Caco-2 (cell line): ENCODE results near the gene MFRP. TPM values are rescaled to one million over a fixed set of nuclear protein-coding genes. Genes with fewer than 3 reads are reported as not detected.

ENCODE experiments used
- BruUV-seq: library from RNA; stranded (reverse); fragments of 400-500 nt; replicated peaks from 2 replicates; lab custom pipeline; 2021; lab: Mats Ljungman, UMichigan
- CTCF ChIA-PET: fragments of 300-600 bp; sonication (Branson Sonifier 250); formaldehyde crosslinking; loops from one replicate; lab custom pipeline; 2022; ENCODE audit warnings: antibody characterized with exemption; lab: Charles Lee
- POLR2A ChIA-PET: fragments of 300-600 bp; sonication (Branson Sonifier 250); formaldehyde crosslinking; loops from one replicate; lab custom pipeline; 2022; ENCODE audit warnings: antibody characterized with exemption; lab: Charles Lee
- DNase-seq, 2 experiments: peaks; one replicate each; pipeline versions ENCODE4 v3.0.0 to v3.0.0-alpha.2; 2020 to 2022
- H3K27me3 ChIP-seq: replicated peaks from 2 replicates; pipeline ENCODE4 v1.6.0; 2011; ENCODE audit warnings: low read length; ENCODE audit not compliant: control insufficient read depth, insufficient read depth
- H3K36me3 ChIP-seq: 2 replicates; pipeline ENCODE4 v1.5.1; 2011; ENCODE audit warnings: low read length; ENCODE audit not compliant: control insufficient read depth, insufficient read depth
- H3K4me1 ChIP-seq: fragments of 250-450 bp; sonication (Bioruptor Pico); 2 replicates; pipeline ENCODE4 v1.5.1; 2020; ENCODE audit warnings: mild to moderate bottlenecking
- H3K4me3 ChIP-seq: 2 replicates; pipeline ENCODE4 v1.5.1; 2011; ENCODE audit warnings: low read depth, mild to moderate bottlenecking, control low read depth, low read length
- H3K9me3 ChIP-seq: fragments of 250-450 bp; sonication (Bioruptor Pico); 2 replicates; pipeline ENCODE4 v1.5.1; 2020; ENCODE audit warnings: mild to moderate bottlenecking, moderate library complexity
- H3K27ac Mint-ChIP-seq: one replicate; pipeline ENCODE4 v1.8.0; 2022; ENCODE audit warnings: mixed read lengths; ENCODE audit not compliant: unreplicated experiment
- H3K27me3 Mint-ChIP-seq: one replicate; pipeline ENCODE4 v1.8.0; 2022; ENCODE audit warnings: mixed read lengths; ENCODE audit not compliant: insufficient read depth, unreplicated experiment
- H3K36me3 Mint-ChIP-seq: one replicate; pipeline ENCODE4 v1.8.0; 2022; ENCODE audit warnings: mild to moderate bottlenecking, mixed read lengths; ENCODE audit not compliant: insufficient read depth, unreplicated experiment
- H3K4me1 Mint-ChIP-seq: one replicate; pipeline ENCODE4 v1.8.0; 2022; ENCODE audit warnings: low read depth, mixed read lengths; ENCODE audit not compliant: unreplicated experiment
- H3K4me3 Mint-ChIP-seq: one replicate; pipeline ENCODE4 v1.8.0; 2022; ENCODE audit warnings: mild to moderate bottlenecking, moderate library complexity, mixed read lengths; ENCODE audit not compliant: unreplicated experiment
- H3K9me3 Mint-ChIP-seq: one replicate; pipeline ENCODE4 v1.8.0; 2022; ENCODE audit warnings: mixed read lengths; ENCODE audit not compliant: unreplicated experiment
- intact Hi-C: fragments of 100-400 bp; cut with micrococcal nuclease; formaldehyde crosslinking; loops from one replicate; pipeline ENCODE4 v1.10.0; 2022; ENCODE audit not compliant: unreplicated experiment
- total RNA-seq: library from RNA; stranded (reverse); gene quantifications from 2 replicates; pipeline ENCODE4 v1.2.3, GENCODE V29; 2022
- TF ChIP-seq, protein P1 (sequence below), 2 experiments: fragments of 200-600 bp in 1 of 2; IDR thresholded peaks; 1 replicate in 1 of 2; 2 replicates in 1 of 2; pipeline versions ENCODE4 v1.5.1 to v1.8.0; 2011 to 2022; ENCODE audit warnings: antibody characterized with exemption in 1 of 2, control low read depth in 1 of 2, inconsistent platforms in 1 of 2, low read depth in 1 of 2, low read length in 1 of 2, mild to moderate bottlenecking in 1 of 2, moderate library complexity in 1 of 2; ENCODE audit not compliant: insufficient read depth in 1 of 2, severe bottlenecking in 1 of 2, unreplicated experiment in 1 of 2

Gene MFRP
- total RNA-seq, 1 experiment from 2014 or later = not detected

- Mint-ChIP-seq H3K4me3 (no peak overlapping the region), H3K27ac (no peak overlapping the region), H3K9me3 (no peaks in the 10 kb centered on the region), H3K27me3 (peaks cover 3% of the 10 kb centered on the region), H3K4me1 (peaks cover 14% of the 10 kb centered on the region), H3K36me3 (no peaks in the 10 kb centered on the region)
- H3K4me3 ChIP-seq = peak overlapping the region; percentile 44
- no peaks in the 10 kb centered on the region for H3K36me3 ChIP-seq
- CTCF ChIA-PET = interaction anchor here (0.6 to 4.7 kb wide), 13 partner anchors 9 to 1043 kb away, joined by 3 to 66 read pairs (median 7); partner anchors contain the start of gene C1QTNF5
- peaks cover 14% of the 10 kb centered on the region for H3K4me1 ChIP-seq
- POLR2A ChIA-PET = interaction anchor here (2.2 kb wide), 1 partner anchor 46 kb away, joined by 10 read pairs; the partner anchor contains the start of gene RNF26
- no peaks in the 10 kb centered on the region; the same call in 1 of the 2 replicates for H3K27me3 ChIP-seq
- BruUV-seq = no TSS peak
- no peak for DNase-seq
- intact Hi-C loops = no loop called here
- no peaks in the 10 kb centered on the region for H3K9me3 ChIP-seq
- TF ChIP-seq, protein P1, sequence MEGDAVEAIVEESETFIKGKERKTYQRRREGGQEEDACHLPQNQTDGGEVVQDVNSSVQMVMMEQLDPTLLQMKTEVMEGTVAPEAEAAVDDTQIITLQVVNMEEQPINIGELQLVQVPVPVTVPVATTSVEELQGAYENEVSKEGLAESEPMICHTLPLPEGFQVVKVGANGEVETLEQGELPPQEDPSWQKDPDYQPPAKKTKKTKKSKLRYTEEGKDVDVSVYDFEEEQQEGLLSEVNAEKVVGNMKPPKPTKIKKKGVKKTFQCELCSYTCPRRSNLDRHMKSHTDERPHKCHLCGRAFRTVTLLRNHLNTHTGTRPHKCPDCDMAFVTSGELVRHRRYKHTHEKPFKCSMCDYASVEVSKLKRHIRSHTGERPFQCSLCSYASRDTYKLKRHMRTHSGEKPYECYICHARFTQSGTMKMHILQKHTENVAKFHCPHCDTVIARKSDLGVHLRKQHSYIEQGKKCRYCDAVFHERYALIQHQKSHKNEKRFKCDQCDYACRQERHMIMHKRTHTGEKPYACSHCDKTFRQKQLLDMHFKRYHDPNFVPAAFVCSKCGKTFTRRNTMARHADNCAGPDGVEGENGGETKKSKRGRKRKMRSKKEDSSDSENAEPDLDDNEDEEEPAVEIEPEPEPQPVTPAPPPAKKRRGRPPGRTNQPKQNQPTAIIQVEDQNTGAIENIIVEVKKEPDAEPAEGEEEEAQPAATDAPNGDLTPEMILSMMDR (IDR thresholded peaks at IDR 0.05; ENCODE audit: insufficient read depth in 1 of 2, low read depth in 1 of 2, low read length in 1 of 2, severe bottlenecking in 1 of 2, unreplicated experiment in 1 of 2) = no peak
These were observed 33.8 kb upstream of the MFRP start for GRCh38 chr11:119380160-119380826.

DNA sequence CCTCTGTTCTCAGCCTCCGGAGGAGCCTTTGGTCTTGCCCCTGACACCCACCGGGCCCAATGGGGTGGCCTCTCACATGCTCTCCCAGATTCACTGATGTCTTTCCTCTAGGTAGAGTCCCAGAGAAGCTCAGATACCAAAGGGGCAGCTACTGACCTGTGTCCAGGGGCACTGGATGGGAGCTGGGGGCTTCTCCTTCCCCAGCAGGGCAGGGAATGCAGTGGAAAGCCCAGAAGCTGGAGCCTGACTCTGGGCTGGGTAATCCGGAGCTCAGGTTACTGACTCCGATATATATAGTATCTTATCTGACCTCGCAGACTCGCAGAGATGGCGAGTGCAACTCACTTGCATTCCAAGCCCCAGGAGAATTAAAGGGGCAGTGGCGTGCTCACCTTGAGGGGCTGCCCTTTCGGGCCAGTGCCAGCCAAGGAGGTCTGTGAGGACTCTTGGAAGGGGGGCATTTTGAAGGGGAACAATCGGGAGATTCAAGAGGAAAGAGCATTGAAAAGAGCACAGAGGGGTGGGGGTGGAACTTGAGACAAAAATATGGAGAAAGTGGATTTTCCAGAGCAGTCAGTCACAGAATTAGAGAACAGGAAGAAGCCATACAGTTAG, 32.5 kb upstream of the MFRP start:
- Mint-ChIP-seq H3K36me3 (no peaks in the 10 kb centered on the region), H3K27ac (peak overlapping the region; percentile 8), H3K27me3 (peaks cover 3% of the 10 kb centered on the region), H3K4me3 (no peak overlapping the region), H3K9me3 (no peaks in the 10 kb centered on the region), H3K4me1 (peaks cover 14% of the 10 kb centered on the region)
- peaks cover 15% of the 10 kb centered on the region for H3K4me1 ChIP-seq
- no peak overlapping the region for H3K4me3 ChIP-seq
- H3K9me3 ChIP-seq = no peaks in the 10 kb centered on the region
- no peaks in the 10 kb centered on the region; the same call in 1 of the 2 replicates for H3K27me3 ChIP-seq
- no peak for DNase-seq
- intact Hi-C loops = no loop called here
- BruUV-seq = no TSS peak
- TF ChIP-seq, protein P1 (IDR thresholded peaks at IDR 0.05; ENCODE audit: insufficient read depth in 1 of 2, low read depth in 1 of 2, low read length in 1 of 2, severe bottlenecking in 1 of 2, unreplicated experiment in 1 of 2) = no peak
- no peaks in the 10 kb centered on the region for H3K36me3 ChIP-seq
- ChIA-PET POLR2A (interaction anchor here (0.6 kb wide), 1 partner anchor 38 kb away, joined by 13 read pairs; the partner anchor contains the start of gene C1QTNF5), CTCF (interaction anchor here (0.6 to 4.7 kb wide), 5 partner anchors 10 to 56 kb away, joined by 3 to 66 read pairs (median 5); partner anchors contain the start of genes C1QTNF5 and RNF26)

- Mint-ChIP-seq H3K27ac (peak overlapping the region; percentile 8), H3K36me3 (no peaks in the 10 kb centered on the region), H3K9me3 (no peaks in the 10 kb centered on the region), H3K4me1 (peaks cover 14% of the 10 kb centered on the region), H3K4me3 (no peak overlapping the region), H3K27me3 (peaks cover 3% of the 10 kb centered on the region)
- Histone ChIP-seq H3K36me3 (no peaks in the 10 kb centered on the region), H3K4me1 (peaks cover 17% of the 10 kb centered on the region), H3K27me3 (no peaks in the 10 kb centered on the region; the same call in 1 of the 2 replicates), H3K9me3 (no peaks in the 10 kb centered on the region), H3K4me3 (no peak overlapping the region)
- DNase-seq = no peak
- BruUV-seq = no TSS peak
- TF ChIP-seq, protein P1 (IDR thresholded peaks at IDR 0.05; ENCODE audit: insufficient read depth in 1 of 2, low read depth in 1 of 2, low read length in 1 of 2, severe bottlenecking in 1 of 2, unreplicated experiment in 1 of 2) = no peak
- intact Hi-C loops = no loop called here
- ChIA-PET CTCF (interaction anchor here (0.6 to 11.8 kb wide), 5 partner anchors 9 to 56 kb away, joined by 3 to 220 read pairs (median 6); partner anchors contain the start of genes C1QTNF5 and RNF26), POLR2A (interaction anchor here (0.6 kb wide), 1 partner anchor 38 kb away, joined by 13 read pairs; the partner anchor contains the start of gene C1QTNF5)
These were observed 31.6 kb upstream of the MFRP start for GRCh38 chr11:119377961-119378667.
